ENCODE measurements around the gene CDC16.
"Not testable (repeated sequence)": the region's sequence is repeated elsewhere in the genome, so short reads cannot be mapped to it uniquely, and the experiment has no call there.

CDC16 gene

DNA sequence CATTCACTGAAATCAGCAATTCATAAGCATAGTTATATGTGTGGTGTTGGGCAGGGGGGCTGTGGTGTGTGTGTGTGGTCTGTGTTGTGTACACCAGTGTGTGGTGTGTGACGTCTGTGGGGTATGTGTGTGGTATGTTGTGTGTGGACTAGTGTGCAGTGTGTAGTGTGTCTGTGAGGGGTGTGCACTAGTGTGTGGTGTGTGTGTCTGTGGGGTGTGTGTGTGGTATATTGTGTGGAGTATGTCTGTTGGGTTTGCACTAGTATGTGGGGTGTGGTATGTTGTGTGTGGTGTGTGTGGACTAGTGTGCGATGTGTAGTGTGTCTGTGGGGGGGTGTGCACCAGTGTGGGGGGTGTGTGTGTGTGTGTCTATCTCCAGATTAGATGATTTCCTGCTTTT lies 7.2 kb upstream of the CDC16 start:
- no peak for DNase-seq

DNA sequence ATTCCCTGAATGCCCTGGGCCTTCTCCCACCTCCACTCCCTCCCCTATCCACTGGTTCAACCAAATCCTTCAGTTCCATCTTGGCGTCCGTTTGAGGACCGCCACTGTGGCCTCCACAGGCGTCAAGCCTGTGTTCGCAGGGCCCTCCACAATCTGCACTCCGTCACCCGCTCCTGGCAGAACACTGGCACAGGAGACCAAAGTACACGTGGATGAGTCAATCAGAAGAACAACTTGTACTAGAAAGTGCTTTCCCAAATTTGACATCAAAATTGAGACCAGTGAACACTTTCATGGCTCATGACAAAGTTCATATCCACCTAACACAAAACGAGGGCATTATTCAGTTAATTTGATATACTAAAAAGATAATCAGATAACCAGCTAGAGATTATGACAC lies 6.5 kb upstream of the CDC16 start:
- DNase-seq, result no peak

DNA sequence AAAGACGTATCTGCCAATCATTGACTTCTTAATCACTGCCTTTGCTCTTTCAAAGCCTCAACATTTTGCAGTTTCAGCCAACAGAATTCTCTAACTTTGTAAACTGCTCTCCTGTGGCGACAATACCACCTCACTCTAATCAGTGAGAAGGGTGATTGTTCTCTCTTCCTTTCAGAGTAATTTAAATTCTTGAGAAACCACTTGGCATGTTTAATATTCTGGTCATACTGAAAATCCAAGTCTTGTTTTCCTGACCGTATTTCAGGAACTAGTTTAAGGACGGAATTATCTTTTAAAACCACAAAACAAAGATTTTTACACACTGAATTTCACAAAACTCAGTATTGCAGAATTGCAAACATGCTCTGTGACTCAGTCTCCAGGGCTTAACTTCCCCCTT lies 5.2 kb upstream of the CDC16 start:
- DNase-seq, result no peak

DNA sequence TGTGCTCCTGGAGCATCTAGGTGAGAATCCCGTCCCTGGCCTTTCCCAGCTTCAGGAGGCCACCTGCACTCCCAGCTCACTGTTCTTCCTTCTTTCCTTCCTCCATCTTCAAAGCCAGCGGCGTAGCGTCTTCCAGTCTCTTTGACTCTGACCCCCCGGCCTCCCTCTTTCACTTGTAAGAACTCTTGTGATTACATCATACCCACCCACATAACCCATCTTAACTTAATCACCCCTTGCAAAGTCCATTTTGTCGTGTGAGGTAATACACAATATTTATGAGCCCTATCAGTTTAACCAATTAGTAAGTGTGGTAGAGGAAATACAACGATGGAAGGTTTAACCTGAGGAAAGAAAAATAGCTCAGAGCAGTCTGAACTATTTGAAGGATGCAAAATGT lies 4.6 kb upstream of the CDC16 start:
- DNase-seq, result no peak

DNA sequence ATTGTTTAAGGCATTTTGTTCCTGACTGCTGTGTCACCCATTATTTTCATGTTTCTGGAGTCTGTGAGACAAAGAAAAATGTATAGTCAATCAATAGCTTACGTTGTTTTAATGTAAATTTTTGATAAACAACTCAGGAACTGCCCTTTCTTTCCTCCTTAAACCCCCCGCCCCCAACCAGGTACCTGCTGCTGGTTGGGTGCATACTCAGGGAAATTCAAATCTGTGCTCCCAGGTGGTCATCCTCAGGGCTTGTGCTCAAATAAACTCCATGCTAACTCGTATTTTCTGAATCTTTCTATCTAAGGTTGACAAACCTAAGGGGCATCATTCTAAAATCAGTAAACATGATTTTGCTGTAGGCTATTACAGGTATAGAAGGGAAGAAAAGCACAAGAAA lies 4.1 kb upstream of the CDC16 start:
- DNase-seq, result no peak

DNA sequence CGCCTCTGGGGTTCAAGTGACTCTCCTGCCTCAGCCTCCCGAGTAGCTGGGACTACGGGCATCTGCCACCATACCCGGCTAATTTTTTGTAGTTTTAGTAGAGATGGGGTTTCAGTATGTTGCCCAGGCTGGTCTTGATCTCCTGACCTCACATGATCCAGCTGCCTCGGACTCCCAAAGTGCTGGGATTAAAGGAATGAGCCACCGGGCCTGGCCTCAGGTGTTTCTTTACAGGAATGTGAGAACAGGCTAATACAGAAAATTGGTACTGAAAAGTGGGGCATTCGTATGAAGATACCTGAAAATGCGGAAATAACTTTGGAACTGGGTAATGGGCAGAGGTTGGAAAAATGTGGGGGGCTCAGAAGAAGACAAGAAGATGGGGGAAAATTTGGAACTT lies 2.8 kb upstream of the CDC16 start:
- DNase-seq, result no peak

DNA sequence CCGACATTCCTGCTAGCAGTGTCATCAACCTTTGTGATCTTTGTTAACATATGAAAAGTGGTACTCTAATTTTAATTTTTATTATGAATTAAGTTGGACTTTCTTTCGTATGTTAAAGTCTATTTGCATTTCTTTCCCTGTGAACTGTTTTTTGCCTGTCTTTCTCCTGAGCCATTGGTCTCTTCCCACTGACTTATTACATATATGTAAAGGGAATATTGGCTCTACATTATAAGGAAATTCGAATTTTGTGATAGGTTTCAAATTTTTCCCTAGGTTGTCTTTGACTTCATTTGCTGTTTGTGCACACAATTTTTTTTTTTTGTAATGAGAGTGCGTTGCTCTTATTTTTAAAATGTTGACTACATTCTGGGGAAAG lies 442 bp upstream of the CDC16 start:
- DNase-seq, result no peak

DNA sequence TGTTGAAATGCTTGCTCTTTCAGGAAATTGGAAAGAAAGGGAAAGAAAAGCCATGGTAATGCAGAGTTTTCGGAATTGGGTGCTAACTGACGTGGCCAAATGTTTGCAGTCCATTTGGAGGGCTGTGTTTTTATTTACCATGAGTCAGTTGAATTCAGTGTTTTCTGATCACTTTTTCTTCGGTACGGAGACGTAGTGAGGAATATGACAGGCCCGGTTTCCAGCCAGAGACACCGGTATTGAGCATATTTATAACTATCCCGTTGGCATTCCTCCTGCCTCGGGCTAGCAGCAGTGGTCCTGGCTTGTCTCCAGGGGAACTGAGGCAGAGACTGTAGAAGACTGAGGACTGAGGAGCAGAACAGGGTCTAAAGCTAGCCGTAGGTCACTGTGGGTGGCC lies 1.0 kb downstream of the CDC16 start:
- DNase-seq, result no peak

DNA sequence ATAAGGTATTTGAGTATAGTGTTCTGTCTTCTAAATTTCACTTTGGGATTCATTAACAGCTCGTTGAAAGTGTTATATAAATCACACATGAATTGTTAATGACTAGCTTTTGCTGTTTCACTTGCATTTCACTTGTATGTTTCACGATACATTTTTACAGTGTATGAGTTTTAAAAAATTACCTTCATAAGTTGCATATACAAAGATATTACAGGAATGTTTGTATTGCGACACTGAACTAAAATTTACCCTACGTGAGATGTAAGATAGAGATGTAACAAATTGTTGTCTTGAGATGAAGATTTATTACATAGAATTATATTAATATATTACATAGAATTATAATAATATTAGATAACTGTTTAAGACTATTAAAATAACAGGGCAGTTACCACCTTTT lies 1.5 kb downstream of the CDC16 start:
- no peak for DNase-seq

DNA sequence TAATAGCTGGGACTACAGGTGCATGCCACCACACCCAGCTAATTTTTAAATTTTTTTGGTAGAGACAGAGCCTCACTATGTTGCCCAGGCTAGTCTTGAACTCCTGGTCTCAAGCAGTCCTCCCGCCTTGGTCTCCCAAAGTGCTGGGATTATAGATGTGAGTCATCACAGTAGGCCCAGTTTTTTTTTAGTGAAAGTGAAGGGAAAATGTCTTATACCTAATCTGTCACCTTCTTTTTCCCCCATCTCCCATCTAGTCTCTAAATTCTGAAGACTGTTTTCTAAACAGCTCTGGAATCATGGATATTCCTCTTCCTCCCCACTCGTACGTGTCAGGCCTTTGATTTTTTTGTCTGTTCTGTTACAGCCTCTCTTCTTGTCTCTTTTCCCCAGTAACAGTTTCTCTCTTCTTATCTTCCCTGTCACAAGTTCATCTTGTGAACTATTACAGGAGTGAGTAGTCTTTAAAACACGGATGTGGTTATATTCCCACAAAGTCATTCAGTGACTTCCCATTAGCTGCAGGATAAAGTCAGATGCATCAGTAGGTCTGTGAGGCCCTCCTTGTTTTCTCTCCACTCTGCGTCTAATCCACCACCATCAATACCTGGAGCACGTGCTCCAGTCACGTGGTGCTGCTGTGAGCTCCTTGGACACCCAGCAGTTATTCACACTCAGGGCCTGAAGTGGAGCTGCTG lies 2.9 kb downstream of the CDC16 start:
- DNase-seq, result no peak

DNA sequence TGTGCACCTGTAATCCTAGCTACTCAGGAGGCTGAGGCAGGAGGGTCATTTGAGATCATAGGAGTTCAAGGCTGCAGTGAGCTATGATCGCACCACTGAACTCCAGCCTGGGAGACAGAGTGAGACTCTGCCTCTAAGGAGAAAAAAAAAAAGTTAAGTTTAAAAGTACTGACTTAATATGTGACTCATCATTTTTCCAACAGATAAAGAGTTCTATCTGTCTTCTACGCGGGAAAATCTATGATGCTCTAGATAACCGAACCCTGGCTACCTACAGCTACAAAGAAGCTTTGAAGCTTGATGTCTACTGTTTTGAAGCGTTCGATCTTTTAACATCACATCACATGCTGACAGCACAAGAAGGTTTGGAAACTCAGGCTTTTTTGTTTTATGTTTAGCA lies 7.2 kb downstream of the CDC16 start:
- no peak for DNase-seq

DNA sequence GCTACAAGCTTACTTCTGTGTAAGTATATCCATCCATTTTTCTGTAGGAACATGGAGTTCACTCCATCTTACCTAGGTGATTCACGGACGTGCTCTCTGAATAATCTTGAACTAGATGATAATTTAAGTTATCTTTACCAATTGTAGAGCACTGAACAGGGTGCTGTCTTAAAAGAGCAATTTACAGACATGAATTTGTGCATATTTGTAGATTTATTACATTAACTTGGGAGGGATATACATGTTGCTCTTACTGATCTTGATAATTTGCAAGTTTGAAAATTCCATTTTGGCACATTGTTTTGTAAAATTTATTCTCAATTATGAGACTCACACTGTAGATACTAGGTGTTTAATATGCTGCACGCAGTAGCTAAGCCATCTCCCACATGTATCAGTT lies 9.3 kb downstream of the CDC16 start:
- DNase-seq, result no peak

DNA sequence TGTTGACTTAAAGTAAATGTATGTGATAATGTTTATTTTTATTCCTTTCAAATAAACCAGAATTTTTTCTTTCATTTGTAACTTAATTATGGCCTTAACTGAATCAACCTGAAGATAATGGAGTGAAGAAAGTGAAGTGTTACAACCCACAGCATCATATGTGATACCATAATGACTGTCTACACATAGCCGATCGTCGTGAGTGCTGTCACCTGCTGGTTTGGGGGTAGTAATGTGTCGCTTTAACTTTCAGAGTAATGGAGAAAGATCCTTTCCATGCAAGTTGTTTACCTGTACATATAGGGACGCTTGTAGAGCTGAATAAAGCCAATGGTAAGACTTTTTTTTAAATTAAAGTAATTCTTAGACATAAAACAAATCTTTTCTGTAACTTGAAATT lies 9.9 kb downstream of the CDC16 start:
- no peak for DNase-seq

DNA sequence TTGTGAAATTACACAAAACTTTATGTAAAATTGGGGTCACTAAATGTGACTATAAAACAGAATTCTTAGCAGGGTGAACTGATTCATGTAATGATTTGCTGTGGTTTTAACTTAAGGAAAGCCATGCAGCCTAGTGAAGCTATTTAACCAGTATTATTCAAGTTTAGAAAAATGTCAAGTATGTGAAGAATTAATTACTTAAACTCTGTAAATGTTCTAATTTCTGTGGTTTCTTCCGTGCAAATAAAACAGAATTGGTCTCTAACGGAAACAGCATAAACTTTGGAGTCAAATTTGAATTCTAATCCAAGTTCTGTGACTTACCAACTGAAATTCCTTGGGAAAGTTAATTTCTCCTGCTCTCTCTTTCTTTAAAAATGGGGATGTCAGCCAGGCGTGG lies 13.3 kb downstream of the CDC16 start:
- DNase-seq, result no peak

DNA sequence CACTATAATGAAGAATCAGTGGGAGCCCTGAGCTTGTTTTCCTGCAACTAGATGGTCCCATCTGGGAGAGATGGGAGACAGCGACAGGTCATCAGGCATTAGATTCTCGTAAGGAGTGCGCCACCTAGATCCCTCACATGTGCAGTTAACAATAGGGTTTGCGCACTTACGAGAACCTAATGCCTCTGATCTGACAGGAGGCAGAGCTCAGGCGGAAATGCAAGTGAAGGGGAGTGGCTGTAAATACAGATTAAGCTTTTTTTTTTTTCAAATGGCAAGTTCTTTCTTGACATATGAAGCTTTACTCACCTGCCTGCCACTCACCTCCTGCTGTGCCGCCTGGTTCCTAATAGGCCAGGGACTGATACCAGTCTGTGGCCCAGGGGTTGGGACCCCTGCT lies 14.4 kb downstream of the CDC16 start:
- DNase-seq, result no peak

DNA sequence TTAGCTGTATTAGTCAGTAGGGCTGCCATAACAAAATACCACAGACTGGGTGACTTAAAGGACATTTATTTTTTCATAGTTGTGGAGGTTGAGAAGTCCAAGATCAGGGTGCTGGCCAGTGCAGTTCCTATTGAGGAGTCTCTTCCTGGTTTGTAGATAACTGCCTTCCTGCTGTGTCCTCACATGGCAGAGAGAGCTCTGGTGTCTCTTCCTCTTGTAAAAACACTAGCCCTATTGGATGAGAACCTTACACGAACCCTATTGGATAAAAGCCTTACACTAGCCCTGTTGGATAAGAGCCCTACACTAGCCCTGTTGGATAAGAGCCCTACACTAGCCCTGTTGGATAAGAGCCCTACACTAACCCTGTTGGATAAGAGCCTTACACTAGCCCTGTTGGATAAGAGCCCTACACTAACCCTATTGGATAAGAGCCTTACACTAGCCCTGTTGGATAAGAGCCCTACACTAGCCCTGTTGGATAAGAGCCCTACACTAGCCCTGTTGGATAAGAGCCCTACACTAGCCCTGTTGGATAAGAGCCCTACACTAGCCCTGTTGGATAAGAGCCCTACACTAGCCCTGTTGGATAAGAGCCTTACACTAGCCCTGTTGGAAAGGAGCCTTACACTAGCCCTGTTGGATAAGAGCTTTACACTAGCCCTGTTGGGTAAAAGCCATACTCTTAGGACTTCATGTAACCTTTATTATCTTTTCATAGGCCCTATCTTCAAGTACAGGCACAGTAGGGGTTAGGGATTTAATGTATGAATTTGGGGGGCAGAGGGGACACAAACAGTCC lies 17.1 kb downstream of the CDC16 start:
- not testable (repeated sequence) for DNase-seq

DNA sequence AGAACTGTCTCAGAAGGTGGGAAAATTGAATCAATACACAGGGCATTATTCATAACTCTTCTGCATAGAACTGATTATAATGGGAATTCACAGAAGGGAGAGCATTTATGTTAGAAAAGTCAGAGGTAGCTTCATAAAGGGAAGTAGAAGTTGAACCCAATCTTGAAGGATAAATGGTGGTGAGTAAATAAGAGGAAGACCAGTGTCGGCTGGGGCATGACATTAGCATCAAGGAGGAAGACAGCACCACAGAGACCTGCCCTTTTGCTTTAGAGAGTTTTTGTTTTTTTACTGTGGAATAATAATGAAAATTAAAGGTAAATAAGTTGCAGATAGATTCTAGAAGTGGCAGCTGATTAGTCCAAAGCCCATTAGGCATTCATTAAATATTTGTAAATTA lies 21.9 kb downstream of the CDC16 start:
- no peak for DNase-seq

DNA sequence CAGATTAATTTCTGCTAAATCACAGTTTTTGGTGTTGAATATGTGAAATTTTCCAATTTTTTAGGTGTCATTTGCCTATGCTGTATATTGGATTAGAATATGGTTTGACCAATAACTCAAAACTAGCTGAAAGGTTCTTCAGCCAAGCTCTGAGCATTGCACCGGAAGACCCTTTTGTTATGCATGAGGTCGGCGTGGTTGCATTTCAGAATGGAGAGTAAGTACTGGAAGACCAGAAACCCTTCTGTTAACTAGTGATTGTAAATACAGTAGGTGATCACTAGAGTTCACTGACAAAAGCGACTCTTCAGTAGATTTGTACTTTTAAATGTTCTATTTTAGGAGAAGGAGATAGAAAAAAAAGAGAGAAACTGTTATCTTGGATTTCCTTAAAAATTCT lies 22.3 kb downstream of the CDC16 start:
- no peak for DNase-seq

DNA sequence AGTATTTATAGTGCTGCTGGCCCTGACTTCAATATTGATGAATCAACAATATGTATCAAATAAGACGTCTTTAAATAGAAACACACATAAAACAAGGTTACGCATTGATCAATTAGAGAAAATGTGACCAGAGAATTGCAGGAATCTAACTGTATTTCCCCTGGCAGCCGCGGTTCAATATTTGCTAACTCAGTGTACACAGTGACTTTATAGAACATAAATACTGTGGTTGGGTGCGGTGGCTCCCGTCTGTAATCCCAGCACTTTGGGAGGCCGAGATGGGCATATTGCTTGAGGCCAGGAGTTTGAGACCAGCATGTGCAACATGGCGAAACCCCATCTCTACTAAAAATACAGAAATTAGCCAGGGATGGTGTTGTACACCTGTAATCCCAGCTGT lies 23.9 kb downstream of the CDC16 start:
- no peak for DNase-seq

DNA sequence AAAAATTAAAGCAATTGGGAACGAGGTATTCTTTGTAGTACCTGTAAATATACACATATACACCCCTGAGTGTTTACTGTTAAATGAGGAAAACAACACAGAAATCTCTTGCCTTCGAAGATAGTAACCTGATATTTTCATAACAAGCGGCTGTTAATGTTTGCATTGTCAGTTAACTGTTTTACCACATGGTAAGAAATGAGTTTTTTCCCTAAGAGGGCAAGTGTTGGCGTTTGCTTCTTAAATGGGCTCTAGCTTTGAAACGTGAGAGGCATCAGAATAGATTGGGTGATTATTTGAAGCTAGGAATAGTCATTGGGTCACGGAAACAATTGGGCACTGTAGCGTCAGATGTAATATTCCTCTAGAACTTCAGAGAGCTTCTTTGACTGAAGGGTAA lies 24.7 kb downstream of the CDC16 start:
- DNase-seq, result no peak

DNA sequence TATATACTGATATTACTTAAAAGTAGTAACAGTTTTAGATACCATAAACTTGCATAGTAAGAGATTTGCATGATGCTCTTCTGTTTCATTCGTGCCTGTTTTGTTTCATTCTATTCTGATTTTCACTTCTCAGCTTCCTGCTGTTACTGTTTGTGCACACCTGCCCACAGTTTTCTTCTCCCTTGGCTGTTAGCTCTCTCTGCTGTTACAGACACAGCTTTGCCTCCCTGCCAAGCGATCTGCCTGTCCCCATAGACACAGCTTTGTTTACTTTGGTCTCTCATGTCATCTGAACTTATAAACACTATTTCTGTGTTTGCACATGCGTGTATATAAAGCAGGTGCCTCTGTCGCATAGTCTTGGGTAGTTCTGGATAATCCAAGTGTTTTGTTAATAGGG lies 25.3 kb downstream of the CDC16 start:
- no peak for DNase-seq

DNA sequence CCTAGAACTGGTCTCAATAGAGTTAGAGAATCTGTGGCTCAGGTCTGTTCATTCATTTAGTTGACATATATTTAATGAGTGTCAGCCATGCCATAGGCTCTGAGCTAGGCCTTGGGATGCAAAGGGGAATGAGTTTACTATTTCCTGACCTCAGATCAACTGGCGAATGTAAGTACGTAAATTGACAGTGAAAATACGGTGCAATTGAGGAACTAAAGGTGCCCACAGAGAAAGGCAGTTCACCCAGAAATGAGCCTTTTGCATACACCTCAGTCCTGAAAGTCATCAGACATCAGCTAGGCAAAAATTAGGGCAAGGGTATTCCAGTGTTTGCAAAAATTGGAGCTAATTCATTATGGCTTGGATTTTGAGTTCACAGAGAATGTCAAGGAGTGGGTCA lies 26.1 kb downstream of the CDC16 start:
- DNase-seq, result no peak

DNA sequence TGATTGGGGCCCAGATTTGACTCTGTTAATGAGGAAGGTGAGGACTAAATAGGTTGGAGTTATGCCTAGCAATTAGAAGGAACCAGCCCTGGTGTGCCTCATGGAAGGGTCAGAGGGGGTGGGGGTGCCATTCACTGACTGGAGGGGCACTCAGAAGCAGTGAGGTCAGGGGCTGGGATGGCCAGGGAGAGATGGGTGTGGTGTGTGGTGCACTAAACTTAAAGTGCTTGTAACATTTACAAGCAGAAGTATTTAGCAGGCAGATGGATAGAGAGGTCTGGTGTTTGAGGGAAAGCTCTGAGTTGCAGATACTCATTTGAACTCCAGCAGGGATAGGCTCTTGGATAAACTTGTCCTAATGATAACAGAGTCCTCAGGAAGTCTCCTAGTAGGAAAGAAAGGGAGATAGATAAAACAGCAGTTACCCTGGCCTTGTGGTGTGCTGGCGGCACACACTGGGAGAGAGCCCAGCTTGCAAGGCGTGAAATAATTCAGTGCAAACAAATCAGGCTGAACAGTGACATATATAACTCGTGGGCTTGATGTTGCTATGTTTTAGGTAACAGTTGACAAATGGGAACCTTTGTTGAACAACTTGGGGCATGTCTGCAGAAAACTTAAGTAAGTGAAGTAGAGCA lies 26.8 kb downstream of the CDC16 start:
- no peak for DNase-seq

DNA sequence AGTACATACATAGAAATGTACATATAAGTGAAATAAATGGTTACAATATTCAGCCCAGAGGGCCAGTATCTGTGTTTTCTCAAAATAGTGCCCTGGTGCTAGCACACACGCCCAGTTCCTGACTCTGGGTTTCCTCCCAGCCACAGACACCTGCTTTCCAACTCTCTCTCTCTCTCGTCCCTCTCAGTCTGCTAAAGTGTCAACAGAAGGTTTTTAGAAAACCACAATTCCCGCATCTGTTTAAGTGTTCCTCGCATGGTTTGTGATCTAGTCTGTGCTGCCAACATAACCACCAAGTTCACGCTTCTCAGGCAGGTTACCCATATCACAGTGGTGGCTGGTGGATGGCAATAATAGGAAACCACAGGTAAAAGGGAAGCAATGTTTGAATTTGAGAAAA lies 28.9 kb downstream of the CDC16 start:
- DNase-seq, result no peak
